HCT116 (cell line): ENCODE data around the gene WDR59. TPM values are rescaled to one million over a fixed set of nuclear protein-coding genes. Genes with fewer than 3 reads are reported as not detected.

Experiments
- ATAC-seq: fragments of 200-7000 bp; cut with Tn5 transposase; 2 replicates; pipeline ENCODE4 v1.9.1; 2020; ENCODE audit warnings: mild to moderate bottlenecking, moderate library complexity
- BruUV-seq: library from RNA; stranded (reverse); fragments of 400-500 nt; replicated peaks from 2 replicates; lab custom pipeline; 2021; lab: Mats Ljungman, UMichigan
- CTCF ChIA-PET: fragments of 300-600 bp; sonication (Branson Sonifier 250); formaldehyde crosslinking; loops from one replicate; lab custom pipeline; 2021; ENCODE audit warnings: antibody characterized with exemption; lab: Charles Lee
- POLR2A ChIA-PET: fragments of 300-600, 350-600 bp; sonication (Branson Sonifier 250); formaldehyde crosslinking; loops from one replicate; lab custom pipeline; 2021; ENCODE audit warnings: antibody characterized with exemption; lab: Charles Lee
- RAD21 ChIA-PET, 2 experiments: fragments of 300-600 bp; sonication (Branson Sonifier 250); formaldehyde crosslinking; loops; one replicate each; lab custom pipeline; 2023; ENCODE audit warnings: low total read pairs in 2 of 2; ENCODE audit not compliant: uncharacterized antibody in 2 of 2, unreplicated experiment in 2 of 2, low non-redundant PET in 1 of 2; lab: Charles Lee
- DNase-seq: peaks from one replicate; pipeline ENCODE4 v3.0.0-alpha.2; 2010; ENCODE audit warnings: low read depth, low spot score
- H2AFZ ChIP-seq: fragments of 200-600 bp; shearing (Covaris generic), sonication (generic); 2 replicates; pipeline ENCODE4 v1.6.1; 2017; ENCODE audit warnings: low read depth, mixed run types, mixed read lengths, antibody characterized with exemption, low read length; ENCODE audit not compliant: poor library complexity, severe bottlenecking
- H3K27ac ChIP-seq: 2 replicates; pipeline ENCODE4 v1.5.1; 2012; ENCODE audit warnings: low read depth, low read length
- H3K27me3 ChIP-seq: fragments of 200-600 bp; sonication (generic); 2 replicates; pipeline ENCODE4 v1.6.1; 2016; ENCODE audit warnings: mixed run types, low read length, mixed read lengths; ENCODE audit not compliant: insufficient read depth
- H3K36me3 ChIP-seq, 2 experiments: fragments of 200-500 bp in 1 of 2; fragments of 200-600 bp in 1 of 2; sonication (Bioruptor generic) in 1 of 2; sonication (generic) in 1 of 2; 2 replicates each; pipeline versions ENCODE4 v1.5.1 to v1.6.1; 2014 to 2016; ENCODE audit warnings: low read length in 2 of 2, inconsistent platforms in 1 of 2, mixed read lengths in 1 of 2, mixed run types in 1 of 2; ENCODE audit not compliant: insufficient read depth in 2 of 2, control insufficient read depth in 1 of 2
- H3K4me1 ChIP-seq, 2 experiments: fragments of 200-600 bp in 1 of 2; sonication (generic) in 1 of 2; 2 replicates each; pipeline versions ENCODE4 v1.5.1 to v1.6.1; 2012 to 2017; ENCODE audit warnings: low read length in 2 of 2, inconsistent platforms in 1 of 2, mild to moderate bottlenecking in 1 of 2, mixed read lengths in 1 of 2, mixed run types in 1 of 2, moderate library complexity in 1 of 2; ENCODE audit not compliant: insufficient read depth in 2 of 2, control insufficient read depth in 1 of 2
- H3K4me2 ChIP-seq: fragments of 200-600 bp; sonication (generic); 2 replicates; pipeline ENCODE4 v1.6.1; 2017; ENCODE audit warnings: mixed run types, low read length, mixed read lengths
- H3K4me3 ChIP-seq, 2 experiments: fragments of 200-600 bp in 1 of 2; sonication (generic) in 1 of 2; replicated peaks in 1 of 2; 2 replicates each; pipeline ENCODE4 v1.5.1; 2011 to 2016; ENCODE audit warnings: low read length in 2 of 2, control low read depth in 1 of 2, low read depth in 1 of 2, mild to moderate bottlenecking in 1 of 2, mixed read lengths in 1 of 2, mixed run types in 1 of 2
- H3K79me2 ChIP-seq: fragments of 200-600 bp; sonication (generic); 2 replicates; pipeline ENCODE4 v1.6.1; 2017; ENCODE audit warnings: mild to moderate bottlenecking, mixed run types, low read length, moderate library complexity, mixed read lengths; ENCODE audit not compliant: insufficient read depth
- H3K9ac ChIP-seq: fragments of 200-600 bp; sonication (generic); 2 replicates; pipeline ENCODE4 v1.6.1; 2016; ENCODE audit warnings: low read length, mixed read lengths
- H3K9me2 ChIP-seq: fragments of 200-600 bp; sonication (generic), shearing (Covaris generic); 2 replicates; pipeline ENCODE4 v1.6.1; 2017; ENCODE audit warnings: mixed run types, mild to moderate bottlenecking, moderate library complexity; ENCODE audit not compliant: insufficient read depth
- H3K9me3 ChIP-seq, 2 experiments: fragments of 200-500 bp in 1 of 2; fragments of 200-600 bp in 1 of 2; sonication (Bioruptor generic) in 1 of 2; sonication (generic) in 1 of 2; 2 replicates each; pipeline ENCODE4 v1.6.1; 2014 to 2017; ENCODE audit warnings: low read length in 2 of 2, mixed read lengths in 2 of 2, inconsistent platforms in 1 of 2, low read depth in 1 of 2, mild to moderate bottlenecking in 1 of 2, mixed run types in 1 of 2, moderate library complexity in 1 of 2; ENCODE audit not compliant: control insufficient read depth in 1 of 2, insufficient read depth in 1 of 2
- H4K20me1 ChIP-seq: fragments of 200-600 bp; sonication (generic), shearing (Covaris generic); 2 replicates; pipeline ENCODE4 v1.6.1; 2017; ENCODE audit warnings: mixed run types, mild to moderate bottlenecking, moderate library complexity; ENCODE audit not compliant: insufficient read depth
- ATF3 ChIP-seq: IDR thresholded peaks from 2 replicates; pipeline ENCODE4 v1.6.1; 2012
- CEBPB ChIP-seq: IDR thresholded peaks from 2 replicates; pipeline ENCODE4 v1.6.1; 2012; ENCODE audit warnings: low read depth
- CTCF ChIP-seq, 3 experiments: fragments of 200-600 bp in 1 of 3; sonication (generic) in 1 of 3; IDR thresholded peaks in 2 of 3; conservative IDR thresholded peaks in 1 of 3; 2 replicates each; pipeline ENCODE4 v1.5.1; 2012 to 2017; ENCODE audit warnings: low read depth in 2 of 3, low read length in 2 of 3, antibody characterized with exemption in 1 of 3, borderline replicate concordance in 1 of 3, control low read depth in 1 of 3, mild to moderate bottlenecking in 1 of 3, mixed read lengths in 1 of 3, mixed run types in 1 of 3, moderate library complexity in 1 of 3; ENCODE audit not compliant: insufficient read depth in 1 of 3
- JUND ChIP-seq: IDR thresholded peaks from 2 replicates; pipeline ENCODE4 v1.6.1; 2012
- REST ChIP-seq: IDR thresholded peaks from 2 replicates; pipeline ENCODE4 v1.6.1; 2012; ENCODE audit warnings: low read depth
- SRF ChIP-seq: IDR thresholded peaks from 2 replicates; pipeline ENCODE4 v1.6.1; 2012; ENCODE audit warnings: low read depth
- ZFX ChIP-seq: fragments of 450-650 bp; IDR thresholded peaks from 2 replicates; pipeline ENCODE4 v1.6.1; 2017
- intact Hi-C: fragments of 100-400 bp; cut with micrococcal nuclease; formaldehyde crosslinking; loops from 2 replicates; pipeline ENCODE4 v1.10.0; 2022
- total RNA-seq: library from RNA; stranded (reverse); gene quantifications from one replicate; pipeline ENCODE4 v1.2.1, GENCODE V29; 2021; ENCODE audit not compliant: unreplicated experiment

WDR59 gene
- total RNA-seq, 1 experiment from 2014 or later = 96.9 TPM

GRCh38 chr16:74874123-74874522 lies 110.8 kb downstream of the WDR59 start:
- Histone ChIP-seq H3K9me3 (no peaks in the 10 kb centered on the region), H3K4me3 (no peak overlapping the region), H2AFZ (no peak overlapping the region), H3K36me3 (peaks cover 0 to 7% of the 10 kb centered on the region in 2 experiments; a peak in 2 of 4 replicates), H3K9me2 (no peaks in the 10 kb centered on the region), H3K27me3 (no peaks in the 10 kb centered on the region), H3K9ac (no peak overlapping the region), H4K20me1 (no peaks in the 10 kb centered on the region), H3K4me2 (no peak overlapping the region), H3K79me2 (no peaks in the 10 kb centered on the region), H3K27ac (no peak overlapping the region), H3K4me1 (peaks cover 1 to 11% of the 10 kb centered on the region in 2 experiments; a peak in 2 of 4 replicates)
- ChIA-PET RAD21 (no interaction called here), CTCF (interaction anchor here (3.6 kb wide), 1 partner anchor 12 kb away, joined by 17 read pairs; no protein-coding TSS in a partner anchor), POLR2A (no interaction called here)
- ATAC-seq (no peak), DNase-seq (no peak)
- BruUV-seq = no TSS peak
- TF ChIP-seq CTCF (IDR thresholded peaks at IDR 0.05 in 2 of 3, conservative IDR thresholded peaks at IDR 0.05 in 1 of 3; ENCODE audit: borderline replicate concordance in 1 of 3, insufficient read depth in 1 of 3, low read depth in 2 of 3, low read length in 2 of 3) = no peak
- no peak for TF ChIP-seq JUND
- TF ChIP-seq ATF3 = no peak
- no peak for TF ChIP-seq ZFX
- no peak for TF ChIP-seq CEBPB
- TF ChIP-seq SRF = no peak
- no peak for TF ChIP-seq REST
- intact Hi-C loops = no loop called here
